ENCODE measurements around the gene DNAI4. TPM values are rescaled to one million over a fixed set of nuclear protein-coding genes. Genes with fewer than 3 reads are reported as not detected.

DNAI4 gene
- total RNA-seq, 2 donors from 2014 or later, result 4.6 to 6.7 TPM

- Mint-ChIP-seq H3K4me3 (no peak overlapping the region), H3K27me3 (ENCODE audit: insufficient read depth) (no peaks in the 10 kb centered on the region), H3K27ac (peak overlapping the region; percentile 78), H3K9me3 (no peaks in the 10 kb centered on the region), H3K36me3 (ENCODE audit: low read depth) (peaks cover 20% of the 10 kb centered on the region), H3K4me1 (no peaks in the 10 kb centered on the region)
- H3K9me3 ChIP-seq (ENCODE audit: control insufficient read depth, low read length), result no peaks in the 10 kb centered on the region
- no peaks in the 10 kb centered on the region for H3K27me3 ChIP-seq (ENCODE audit: control insufficient read depth, insufficient read depth, low read length, poor library complexity, severe bottlenecking)
- no peak for DNase-seq
- no peak overlapping the region for H3K27ac ChIP-seq (ENCODE audit: low read depth, low read length)
- no peak overlapping the region for H3K4me3 ChIP-seq (ENCODE audit: low read length)
- H3K36me3 ChIP-seq (ENCODE audit: control insufficient read depth, insufficient read depth, low read length), result peaks cover 47% of the 10 kb centered on the region
- no peak for TF ChIP-seq CTCF (conservative IDR thresholded peaks at IDR 0.05)
- 86 to 98% methylated on average over 3 to 5 of the region's 5 CpGs for WGBS, 2 experiments (ENCODE audit: insufficient coverage in 1 of 2, insufficient read length in 1 of 2)
- no peak overlapping the region for H3K9ac ChIP-seq (ENCODE audit: extremely low read depth, low read length, poor library complexity, severe bottlenecking)
- H3K4me1 ChIP-seq (ENCODE audit: control insufficient read depth, insufficient read depth, low read length), result no peaks in the 10 kb centered on the region
Measured at GRCh38 chr1:66943361-66943969, 18.8 kb upstream of the DNAI4 start.

GRCh38 chr1:66940981-66941380, 16.3 kb upstream of the DNAI4 start:
- Histone ChIP-seq H3K9me3 (ENCODE audit: control insufficient read depth, low read length) (no peaks in the 10 kb centered on the region), H3K9ac (ENCODE audit: extremely low read depth, low read length, poor library complexity, severe bottlenecking) (no peak overlapping the region), H3K4me1 (ENCODE audit: control insufficient read depth, insufficient read depth, low read length) (no peaks in the 10 kb centered on the region), H3K36me3 (ENCODE audit: control insufficient read depth, insufficient read depth, low read length) (peaks cover 26% of the 10 kb centered on the region), H3K4me3 (ENCODE audit: low read length) (no peak overlapping the region), H3K27me3 (ENCODE audit: control insufficient read depth, insufficient read depth, low read length, poor library complexity, severe bottlenecking) (no peaks in the 10 kb centered on the region), H3K27ac (ENCODE audit: low read depth, low read length) (no peak overlapping the region)
- H3K27ac Mint-ChIP-seq, result peak overlapping the region; percentile 44
- no peak for DNase-seq
- H3K4me3 Mint-ChIP-seq, result no peak overlapping the region
- peaks cover 11% of the 10 kb centered on the region for H3K36me3 Mint-ChIP-seq (ENCODE audit: low read depth)
- no peaks in the 10 kb centered on the region for H3K4me1 Mint-ChIP-seq
- no peaks in the 10 kb centered on the region for H3K9me3 Mint-ChIP-seq
- TF ChIP-seq CTCF (conservative IDR thresholded peaks at IDR 0.05), result no peak
- 100% methylated on average over 1 of the region's 1 CpG for WGBS, 2 experiments (ENCODE audit: insufficient coverage in 1 of 2, insufficient read length in 1 of 2)
- H3K27me3 Mint-ChIP-seq (ENCODE audit: insufficient read depth), result no peaks in the 10 kb centered on the region

- Histone ChIP-seq H3K4me3 (ENCODE audit: low read length) (no peak overlapping the region), H3K9me3 (ENCODE audit: control insufficient read depth, low read length) (no peaks in the 10 kb centered on the region), H3K4me1 (ENCODE audit: control insufficient read depth, insufficient read depth, low read length) (no peaks in the 10 kb centered on the region), H3K27ac (ENCODE audit: low read depth, low read length) (no peak overlapping the region), H3K36me3 (ENCODE audit: control insufficient read depth, insufficient read depth, low read length) (peaks cover 24% of the 10 kb centered on the region), H3K27me3 (ENCODE audit: control insufficient read depth, insufficient read depth, low read length, poor library complexity, severe bottlenecking) (no peaks in the 10 kb centered on the region), H3K9ac (ENCODE audit: extremely low read depth, low read length, poor library complexity, severe bottlenecking) (no peak overlapping the region)
- Mint-ChIP-seq H3K9me3 (no peaks in the 10 kb centered on the region), H3K27ac (peak overlapping the region; percentile 53), H3K4me1 (no peaks in the 10 kb centered on the region), H3K36me3 (ENCODE audit: low read depth) (peaks cover 8% of the 10 kb centered on the region), H3K27me3 (ENCODE audit: insufficient read depth) (no peaks in the 10 kb centered on the region), H3K4me3 (no peak overlapping the region)
- no peak for TF ChIP-seq CTCF (conservative IDR thresholded peaks at IDR 0.05)
- DNase-seq, result no peak
Measured at GRCh38 chr1:66938613-66939012, 14.0 kb upstream of the DNAI4 start.
